ENCODE results near the gene TRPV4.

DNA sequence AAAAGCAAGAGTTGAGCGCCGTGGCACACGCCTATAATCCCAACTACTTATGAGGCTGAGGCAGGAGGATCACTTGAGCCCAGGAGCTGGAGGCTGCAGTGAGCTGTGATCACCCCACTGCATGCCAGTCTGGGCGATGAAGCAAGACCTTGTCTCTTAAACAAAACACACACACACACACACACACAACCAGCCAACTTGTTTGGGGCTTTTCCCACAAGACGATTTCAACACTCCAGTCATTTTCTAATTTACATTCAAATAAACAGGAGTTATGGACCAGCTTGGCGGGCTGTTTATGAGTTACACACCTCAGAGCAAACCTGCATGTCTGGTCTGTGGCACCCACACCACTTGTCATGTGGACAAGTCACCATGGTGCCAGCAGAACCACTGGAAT, 40.5 kb upstream of the TRPV4 start:
- TF ChIP-seq, protein P1, sequence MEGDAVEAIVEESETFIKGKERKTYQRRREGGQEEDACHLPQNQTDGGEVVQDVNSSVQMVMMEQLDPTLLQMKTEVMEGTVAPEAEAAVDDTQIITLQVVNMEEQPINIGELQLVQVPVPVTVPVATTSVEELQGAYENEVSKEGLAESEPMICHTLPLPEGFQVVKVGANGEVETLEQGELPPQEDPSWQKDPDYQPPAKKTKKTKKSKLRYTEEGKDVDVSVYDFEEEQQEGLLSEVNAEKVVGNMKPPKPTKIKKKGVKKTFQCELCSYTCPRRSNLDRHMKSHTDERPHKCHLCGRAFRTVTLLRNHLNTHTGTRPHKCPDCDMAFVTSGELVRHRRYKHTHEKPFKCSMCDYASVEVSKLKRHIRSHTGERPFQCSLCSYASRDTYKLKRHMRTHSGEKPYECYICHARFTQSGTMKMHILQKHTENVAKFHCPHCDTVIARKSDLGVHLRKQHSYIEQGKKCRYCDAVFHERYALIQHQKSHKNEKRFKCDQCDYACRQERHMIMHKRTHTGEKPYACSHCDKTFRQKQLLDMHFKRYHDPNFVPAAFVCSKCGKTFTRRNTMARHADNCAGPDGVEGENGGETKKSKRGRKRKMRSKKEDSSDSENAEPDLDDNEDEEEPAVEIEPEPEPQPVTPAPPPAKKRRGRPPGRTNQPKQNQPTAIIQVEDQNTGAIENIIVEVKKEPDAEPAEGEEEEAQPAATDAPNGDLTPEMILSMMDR (IDR thresholded peaks at IDR 0.05), result no peak
- no peak for TF ChIP-seq POLR2A (IDR thresholded peaks at IDR 0.05)

Data from body of pancreas (tissue), 4 donors.